IMR-90 (cell line): Measurements from ENCODE around the gene SPCS3. TPM values are rescaled to one million over a fixed set of nuclear protein-coding genes. Genes with fewer than 3 reads are reported as not detected.

Source experiments
- ATAC-seq: fragments of 200-7000 bp; cut with Tn5 transposase; 2 replicates; pipeline ENCODE4 v1.9.1; 2020; ENCODE audit warnings: low read depth, mild to moderate bottlenecking, moderate library complexity
- BruUV-seq: library from RNA; stranded (reverse); fragments of 400-500 nt; replicated peaks from 2 replicates; lab custom pipeline; 2021; lab: Mats Ljungman, UMichigan
- CTCF ChIA-PET: fragments of 300-600 bp; formaldehyde crosslinking; extraction: SDS; loops from one replicate; lab custom pipeline; 2021; ENCODE audit warnings: antibody characterized with exemption; lab: Yijun Ruan, JAX
- POLR2A ChIA-PET: fragments of 300-600 bp; sonication (Branson Sonifier 250); formaldehyde crosslinking; loops from one replicate; lab custom pipeline; 2022; ENCODE audit warnings: antibody characterized with exemption; ENCODE audit not compliant: unreplicated experiment; lab: Charles Lee
- DNase-seq: peaks from one replicate; pipeline ENCODE4 v3.0.0; 2013
- H2AFZ ChIP-seq: replicated peaks from 2 replicates; pipeline ENCODE3; 2013; ENCODE audit warnings: low read length, mild to moderate bottlenecking; ENCODE audit not compliant: poor library complexity
- H2AK5ac ChIP-seq: 2 replicates; pipeline ENCODE4 v1.6.1; 2013; ENCODE audit warnings: low read depth, low read length, inconsistent platforms
- H2AK9ac ChIP-seq: replicated peaks from 2 replicates; pipeline ENCODE3; 2013; ENCODE audit warnings: mild to moderate bottlenecking, low read depth, low read length, moderate library complexity; ENCODE audit not compliant: poor library complexity
- H2BK120ac ChIP-seq: 2 replicates; pipeline ENCODE4 v1.6.1; 2013; ENCODE audit warnings: low read depth, low read length, inconsistent platforms
- H2BK15ac ChIP-seq: 3 replicates; pipeline ENCODE4 v1.6.1; 2013; ENCODE audit warnings: low read depth, low read length, inconsistent platforms
- H2BK20ac ChIP-seq: 2 replicates; pipeline ENCODE4 v1.6.1; 2013; ENCODE audit warnings: low read depth, mild to moderate bottlenecking, inconsistent platforms, low read length, moderate library complexity
- H2BK5ac ChIP-seq: 2 replicates; pipeline ENCODE4 v1.6.1; 2013; ENCODE audit warnings: mild to moderate bottlenecking, low read depth, low read length, inconsistent platforms; ENCODE audit not compliant: poor library complexity, severe bottlenecking
- H3K14ac ChIP-seq: replicated peaks from 2 replicates; pipeline ENCODE4 v1.6.1; 2013; ENCODE audit warnings: low read depth, low read length, inconsistent platforms
- H3K18ac ChIP-seq: 2 replicates; pipeline ENCODE4 v1.6.1; 2013; ENCODE audit warnings: low read depth, low read length, control low read depth
- H3K23ac ChIP-seq: 2 replicates; pipeline ENCODE4 v1.6.1; 2013; ENCODE audit warnings: low read depth, low read length, inconsistent platforms
- H3K27ac ChIP-seq: 2 replicates; pipeline ENCODE4 v1.5.1; 2013; ENCODE audit warnings: mild to moderate bottlenecking, control low read depth, low read length; ENCODE audit not compliant: insufficient read depth
- H3K27me3 ChIP-seq: 2 replicates; pipeline ENCODE4 v1.6.1; 2013; ENCODE audit warnings: low read length; ENCODE audit not compliant: control insufficient read depth, insufficient read depth
- H3K36me3 ChIP-seq: 2 replicates; pipeline ENCODE4 v1.6.1; 2013; ENCODE audit warnings: low read length, mixed read lengths; ENCODE audit not compliant: control insufficient read depth, insufficient read depth
- H3K4ac ChIP-seq: 2 replicates; pipeline ENCODE4 v1.6.1; 2013; ENCODE audit warnings: low read depth, low read length, inconsistent platforms
- H3K4me1 ChIP-seq: 2 replicates; pipeline ENCODE4 v1.6.1; 2013; ENCODE audit warnings: low read length, mixed read lengths; ENCODE audit not compliant: control insufficient read depth, insufficient read depth
- H3K4me2 ChIP-seq: 2 replicates; pipeline ENCODE4 v1.6.1; 2013; ENCODE audit warnings: low read depth, mild to moderate bottlenecking, control low read depth, low read length, moderate library complexity
- H3K4me3 ChIP-seq: 2 replicates; pipeline ENCODE4 v1.5.1; 2013; ENCODE audit warnings: low read depth, mild to moderate bottlenecking, control low read depth, low read length, moderate library complexity; ENCODE audit not compliant: insufficient read depth
- H3K56ac ChIP-seq: 2 replicates; pipeline ENCODE4 v1.6.1; 2013; ENCODE audit warnings: low read length, inconsistent platforms; ENCODE audit not compliant: insufficient read depth; ENCODE audit errors: extremely low read depth
- H3K79me1 ChIP-seq, 2 experiments: 2 replicates each; pipeline ENCODE4 v1.6.1; 2013; ENCODE audit warnings: low read length in 2 of 2, inconsistent platforms in 1 of 2, low read depth in 1 of 2
- H3K9ac ChIP-seq: 2 replicates; pipeline ENCODE4 v1.6.1; 2013; ENCODE audit warnings: low read depth, low read length, control low read depth
- H3K9me1 ChIP-seq: 2 replicates; pipeline ENCODE4 v1.6.1; 2013; ENCODE audit warnings: low read length, inconsistent platforms; ENCODE audit not compliant: insufficient read depth
- H3K9me3 ChIP-seq: 2 replicates; pipeline ENCODE4 v1.6.1; 2013; ENCODE audit warnings: low read length; ENCODE audit not compliant: control insufficient read depth, insufficient read depth
- H4K20me1 ChIP-seq: 2 replicates; pipeline ENCODE4 v1.6.1; 2013; ENCODE audit warnings: low read length, inconsistent platforms; ENCODE audit not compliant: insufficient read depth
- H4K5ac ChIP-seq: 2 replicates; pipeline ENCODE4 v1.6.1; 2013; ENCODE audit warnings: mild to moderate bottlenecking, low read depth, low read length, control low read depth
- H4K8ac ChIP-seq, 2 experiments: 2 replicates each; pipeline ENCODE4 v1.6.1; 2013; ENCODE audit warnings: low read depth in 2 of 2, low read length in 2 of 2, control low read depth in 1 of 2, inconsistent platforms in 1 of 2
- H4K91ac ChIP-seq: 2 replicates; pipeline ENCODE4 v1.6.1; 2013; ENCODE audit warnings: low read depth, low read length, inconsistent platforms; ENCODE audit not compliant: insufficient read depth
- BHLHE40 ChIP-seq: fragments of 150-350 bp; IDR thresholded peaks from 2 replicates; pipeline ENCODE4 v1.6.1; 2016; ENCODE audit warnings: mild to moderate bottlenecking, low read depth, low read length
- CHD1 ChIP-seq: IDR thresholded peaks from 2 replicates; pipeline ENCODE4 v1.6.1; 2012; ENCODE audit warnings: low read depth, low read length, improper control_type of control experiment
- CTCF ChIP-seq: conservative IDR thresholded peaks from 2 replicates; pipeline ENCODE4 v1.5.1; 2012; ENCODE audit warnings: mild to moderate bottlenecking, low read depth, low read length, improper control_type of control experiment
- ELK1 ChIP-seq: fragments of 150-350 bp; IDR thresholded peaks from 2 replicates; pipeline ENCODE4 v1.6.1; 2016; ENCODE audit warnings: low read depth, mild to moderate bottlenecking, low read length, moderate library complexity, borderline replicate concordance
- FOS ChIP-seq: fragments of 150-350 bp; IDR thresholded peaks from 2 replicates; pipeline ENCODE4 v1.6.1; 2016; ENCODE audit warnings: low read depth, low read length
- MAFK ChIP-seq: IDR thresholded peaks from 2 replicates; pipeline ENCODE4 v1.6.1; 2012; ENCODE audit warnings: low read depth, low read length, improper control_type of control experiment
- MXI1 ChIP-seq: IDR thresholded peaks from 2 replicates; pipeline ENCODE4 v1.6.1; 2012; ENCODE audit warnings: low read depth, mild to moderate bottlenecking, low read length, moderate library complexity, borderline replicate concordance
- NFE2L2 ChIP-seq: fragments of 150-350 bp; IDR thresholded peaks from 2 replicates; pipeline ENCODE4 v1.6.1; 2016; ENCODE audit warnings: low read depth, mild to moderate bottlenecking, low read length
- POLR2A ChIP-seq: IDR thresholded peaks from 2 replicates; pipeline ENCODE4 v1.6.1; 2012; ENCODE audit warnings: mild to moderate bottlenecking, low read depth, low read length
- RAD21 ChIP-seq: IDR thresholded peaks from 2 replicates; pipeline ENCODE4 v1.6.1; 2012; ENCODE audit warnings: low read length, improper control_type of control experiment
- RCOR1 ChIP-seq: IDR thresholded peaks from 2 replicates; pipeline ENCODE4 v1.6.1; 2012; ENCODE audit warnings: mild to moderate bottlenecking, low read length, improper control_type of control experiment; ENCODE audit not compliant: insufficient replicate concordance
- SMC3 ChIP-seq: fragments of 150-350 bp; IDR thresholded peaks from 2 replicates; pipeline ENCODE4 v1.6.1; 2016; ENCODE audit warnings: low read depth, mild to moderate bottlenecking, antibody characterized with exemption, low read length, moderate library complexity
- dilution Hi-C: fragments of 300-500 bp; cut with HindIII; formaldehyde crosslinking; loops from one replicate; pipeline ENCODE4 v1.14.3; 2018; ENCODE audit warnings: low sequenced_read_pairs; ENCODE audit not compliant: unreplicated experiment
- in situ Hi-C: fragments of 300-500 bp; cut with MboI; formaldehyde crosslinking; loops from 3 replicates; pipeline ENCODE4 v1.14.3; 2019; ENCODE audit warnings: low sequenced_read_pairs, inconsistent platforms, mixed read lengths
- intact Hi-C: fragments of 100-400 bp; cut with micrococcal nuclease; formaldehyde crosslinking; loops from 2 replicates; pipeline ENCODE4 v1.10.0; 2022
- polyA plus RNA-seq, 3 experiments: library from polyadenylated mRNA; depleted of rRNA; stranded (reverse); fragments of >200 nt; gene quantifications; 2 replicates each; pipeline ENCODE4 v1.2.3, GENCODE V29; 2012; ENCODE audit warnings: low replicate concordance in 1 of 3
- total RNA-seq: library from RNA; depleted of rRNA; stranded (reverse); fragments of >200 nt; gene quantifications from 2 replicates; pipeline ENCODE4 v1.2.3, GENCODE V29; 2012

Gene SPCS3
- total and polyA plus RNA-seq, 2 of the 4 experiments (the other 2 are of a cell fraction) = 41.6 to 77.4 TPM

GRCh38 chr4:176300565-176300964 is 19.2 kb upstream of the SPCS3 start:
- Histone ChIP-seq H3K14ac (no peak overlapping the region), H3K79me1 (no peaks in the 10 kb centered on the region), H4K8ac (no peak overlapping the region), H2BK120ac (peak overlapping the region; percentile 66), H3K4ac (no peak overlapping the region), H2BK5ac (no peak overlapping the region), H2AK5ac (0 out of 2 replicates have a peak overlapping the region, but pooled peaks have one; percentile 54), H3K36me3 (no peaks in the 10 kb centered on the region), H3K4me2 (no peak overlapping the region), H3K56ac (no peak overlapping the region), H3K4me1 (peaks cover 5% of the 10 kb centered on the region), H3K27ac (no peak overlapping the region), H4K91ac (no peak overlapping the region), H3K27me3 (no peaks in the 10 kb centered on the region), H4K20me1 (no peaks in the 10 kb centered on the region), H2BK20ac (peak overlapping the region; percentile 75), H3K18ac (peak overlapping the region; percentile 21; the same call in 1 of the 2 replicates), H3K9ac (no peak overlapping the region), H3K4me3 (no peak overlapping the region), H2AK9ac (no peak overlapping the region), H3K9me1 (peaks cover 3% of the 10 kb centered on the region; the same call in 1 of the 2 replicates), H2AFZ (no peak overlapping the region), H3K9me3 (no peaks in the 10 kb centered on the region), H2BK15ac (peak overlapping the region; percentile 2; the same call in 1 of the 3 replicates), H4K5ac (no peak overlapping the region), H3K23ac (no peak overlapping the region)
- no TSS peak for BruUV-seq
- ATAC-seq = no peak
- dilution Hi-C loops = no loop called here
- intact Hi-C loops = no loop called here
- in situ Hi-C loops = no loop called here
- POLR2A ChIA-PET = no interaction called here
- CTCF ChIA-PET = no interaction called here
- no peak for TF ChIP-seq RCOR1
- TF ChIP-seq POLR2A = no peak
- no peak for TF ChIP-seq MXI1
- no peak for TF ChIP-seq FOS
- no peak for TF ChIP-seq CTCF
- TF ChIP-seq ELK1 = no peak
- no peak for TF ChIP-seq BHLHE40
- TF ChIP-seq MAFK = no peak
- TF ChIP-seq RAD21 = no peak
- no peak for TF ChIP-seq CHD1
- TF ChIP-seq SMC3 = no peak
- no peak for TF ChIP-seq NFE2L2
- DNase-seq = no peak
